ENCODE measurements around the gene U2AF1. TPM values are rescaled to one million over a fixed set of nuclear protein-coding genes. Genes with fewer than 3 reads are reported as not detected.
A peak's percentile ranks its signal among the peaks of the same experiment; 100 is the strongest.
"Not testable (repeated sequence)": the region's sequence is repeated elsewhere in the genome, so short reads cannot be mapped to it uniquely, and the experiment has no call there.

Gene U2AF1
- total RNA-seq, 1 experiment from 2014 or later: 94.1 TPM

DNA sequence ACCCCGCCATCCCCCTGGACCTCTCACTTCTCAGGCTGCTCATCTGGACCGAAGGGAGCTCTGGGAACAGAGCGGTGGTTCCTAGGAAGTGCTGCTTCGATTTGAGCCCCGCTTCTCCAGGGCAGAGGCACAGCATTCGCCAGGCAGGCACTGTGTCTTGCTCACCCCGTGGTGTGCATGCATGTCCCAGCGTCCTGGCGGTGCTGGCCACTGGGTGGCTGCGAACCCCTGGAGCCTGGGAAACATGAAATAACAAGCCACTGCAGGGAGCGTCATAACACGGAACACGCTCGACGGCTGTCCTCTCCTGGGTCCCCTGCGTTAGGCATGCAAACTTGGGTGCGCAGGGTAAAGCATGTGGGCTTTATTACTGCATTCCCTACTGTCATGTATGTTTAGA, 17.9 kb downstream of the U2AF1 start:
- DNase-seq (ENCODE audit: low spot score); in situ Hi-C loops (cut with HindIII; ENCODE audit: low sequenced_read_pairs): not testable (repeated sequence)

DNA sequence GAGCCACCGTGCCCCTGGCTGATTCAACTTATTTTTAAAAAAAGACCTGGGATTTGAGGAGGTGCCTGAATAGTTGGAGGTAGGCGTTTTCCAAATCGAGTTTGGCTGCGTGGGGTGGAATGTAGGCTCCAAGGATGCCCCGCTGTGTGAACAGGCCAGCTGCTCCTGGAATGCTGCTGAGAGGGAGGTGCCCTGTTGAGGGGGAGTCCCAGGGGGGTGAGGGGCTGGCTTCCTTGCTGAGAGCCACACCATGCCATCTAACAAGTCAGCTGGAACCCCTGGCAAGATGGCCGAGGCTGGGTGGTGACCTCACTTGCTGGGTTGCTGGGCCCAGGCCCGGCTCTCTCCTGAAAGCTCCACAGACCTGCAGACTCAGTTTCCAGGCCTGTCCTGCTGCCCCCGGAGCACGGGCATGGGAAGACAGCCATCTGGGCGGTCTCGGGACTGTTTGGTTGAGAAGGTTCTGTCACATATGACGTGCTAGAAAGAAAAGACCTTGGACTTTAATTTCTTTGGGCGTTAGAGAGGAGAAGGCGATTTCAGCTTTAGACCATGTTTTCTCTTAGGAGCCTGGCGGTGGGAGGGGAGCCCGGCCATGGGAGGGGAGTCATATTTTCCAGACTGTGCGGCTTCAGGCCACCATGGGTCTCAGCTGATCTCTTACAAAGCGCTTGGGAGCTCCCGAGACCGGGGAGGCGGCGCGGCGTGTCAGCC, 24.6 kb downstream of the U2AF1 start:
- in situ Hi-C loops (cut with HindIII; ENCODE audit: low sequenced_read_pairs); DNase-seq (ENCODE audit: low spot score): not testable (repeated sequence)

DNA sequence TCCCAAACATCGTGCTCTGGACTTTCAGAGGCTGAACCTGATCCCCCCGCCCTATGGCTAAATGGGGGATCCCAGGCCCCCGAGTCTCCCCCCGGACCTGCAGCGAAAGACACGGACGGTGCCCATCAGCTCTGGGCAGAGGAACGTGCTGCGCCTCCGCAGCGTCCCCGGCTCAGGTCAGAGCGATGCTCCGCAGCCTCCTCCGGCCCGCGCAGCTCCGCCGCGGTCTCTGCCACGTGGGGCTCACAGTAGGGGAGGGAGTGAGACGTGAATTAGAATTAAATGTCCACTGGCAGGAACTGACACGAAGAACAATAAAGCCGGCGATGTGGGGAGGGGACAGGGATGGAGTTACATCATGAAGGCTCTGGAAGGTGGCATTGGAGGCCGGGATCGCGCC, 30.7 kb downstream of the U2AF1 start:
- DNase-seq (ENCODE audit: low spot score); in situ Hi-C loops (cut with HindIII; ENCODE audit: low sequenced_read_pairs): not testable (repeated sequence)

DNA sequence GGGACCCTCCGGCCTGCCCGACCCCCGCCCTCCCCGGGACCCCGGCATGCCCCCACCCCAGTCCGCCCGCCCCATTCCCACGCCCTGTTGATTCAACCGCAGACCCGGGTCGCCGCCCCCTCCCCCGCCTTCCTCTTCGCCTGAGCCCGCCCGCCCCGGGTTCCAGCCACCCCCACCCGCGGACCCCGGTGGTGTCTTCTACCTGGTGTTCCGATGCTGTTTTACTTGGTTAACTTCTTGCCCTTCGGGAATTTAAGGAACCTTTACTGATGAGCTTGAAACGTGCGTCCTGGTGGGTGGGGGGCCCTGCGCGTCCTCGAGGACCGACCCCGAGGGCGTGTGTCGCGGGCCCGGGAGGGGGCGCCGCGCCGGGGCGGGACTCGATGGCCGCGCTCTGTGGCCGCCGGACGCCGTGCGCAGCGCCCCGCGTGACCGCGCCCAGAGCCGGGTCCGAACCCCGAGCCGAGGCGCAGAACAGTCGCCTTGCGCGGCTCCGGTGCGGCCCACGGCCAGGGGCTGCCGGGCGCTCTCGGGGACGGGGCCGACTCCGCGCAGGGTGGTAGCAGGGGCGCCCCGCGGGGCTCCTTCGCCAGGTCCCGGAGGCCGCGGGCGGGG, 31.2 kb downstream of the U2AF1 start:
- in situ Hi-C loops (cut with HindIII; ENCODE audit: low sequenced_read_pairs); DNase-seq (ENCODE audit: low spot score): not testable (repeated sequence)

DNA sequence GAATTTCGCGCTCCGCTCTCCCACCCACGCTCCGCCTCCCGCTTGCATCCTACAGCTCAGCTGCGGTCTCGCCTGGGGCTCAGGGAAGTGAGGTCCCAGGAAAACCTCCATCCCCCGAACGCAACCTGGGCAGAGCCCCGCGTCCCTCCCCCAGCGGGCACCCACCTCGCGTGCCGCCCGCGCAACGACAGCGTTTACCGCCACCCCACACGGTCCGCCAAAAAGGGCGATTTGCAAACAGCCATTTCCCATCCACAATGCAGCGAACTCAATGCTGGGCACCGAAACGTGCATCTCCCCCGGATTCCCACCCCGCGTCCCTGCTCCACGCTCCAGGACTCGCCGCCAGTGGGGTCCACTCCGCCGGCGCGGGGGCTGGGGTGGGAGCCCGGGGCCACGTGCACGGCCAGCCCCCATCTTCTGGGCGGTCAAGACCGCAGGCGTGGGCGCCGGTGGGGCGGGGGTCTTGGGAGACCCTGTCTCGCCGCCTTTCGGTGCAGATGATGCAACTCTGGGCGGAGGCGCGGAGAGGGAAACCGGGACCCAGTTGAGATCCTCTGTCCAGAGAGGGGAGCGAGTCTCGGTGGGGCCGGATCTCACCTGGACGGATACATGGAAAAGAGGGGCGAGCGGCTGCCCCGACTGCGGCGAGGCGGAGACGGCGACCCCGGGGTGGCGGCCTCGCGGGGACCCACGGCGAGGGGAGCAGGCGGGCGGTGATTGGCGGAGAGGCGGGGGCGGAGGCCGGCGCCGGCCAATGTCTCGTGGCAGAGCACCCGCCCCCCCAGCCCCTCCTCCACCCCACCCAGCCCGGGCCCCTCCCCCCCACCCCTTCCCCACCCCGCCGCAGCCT, 32.0 kb downstream of the U2AF1 start, which contains the start of gene CBS:
Gene CBS, minus strand, starts transcription at position 666 of the 853 bp plus-strand sequence. CDS start 3,642 bp downstream, outside the sequence.
- DNase-seq (ENCODE audit: low spot score); in situ Hi-C loops (cut with HindIII; ENCODE audit: low sequenced_read_pairs): not testable (repeated sequence)

DNA sequence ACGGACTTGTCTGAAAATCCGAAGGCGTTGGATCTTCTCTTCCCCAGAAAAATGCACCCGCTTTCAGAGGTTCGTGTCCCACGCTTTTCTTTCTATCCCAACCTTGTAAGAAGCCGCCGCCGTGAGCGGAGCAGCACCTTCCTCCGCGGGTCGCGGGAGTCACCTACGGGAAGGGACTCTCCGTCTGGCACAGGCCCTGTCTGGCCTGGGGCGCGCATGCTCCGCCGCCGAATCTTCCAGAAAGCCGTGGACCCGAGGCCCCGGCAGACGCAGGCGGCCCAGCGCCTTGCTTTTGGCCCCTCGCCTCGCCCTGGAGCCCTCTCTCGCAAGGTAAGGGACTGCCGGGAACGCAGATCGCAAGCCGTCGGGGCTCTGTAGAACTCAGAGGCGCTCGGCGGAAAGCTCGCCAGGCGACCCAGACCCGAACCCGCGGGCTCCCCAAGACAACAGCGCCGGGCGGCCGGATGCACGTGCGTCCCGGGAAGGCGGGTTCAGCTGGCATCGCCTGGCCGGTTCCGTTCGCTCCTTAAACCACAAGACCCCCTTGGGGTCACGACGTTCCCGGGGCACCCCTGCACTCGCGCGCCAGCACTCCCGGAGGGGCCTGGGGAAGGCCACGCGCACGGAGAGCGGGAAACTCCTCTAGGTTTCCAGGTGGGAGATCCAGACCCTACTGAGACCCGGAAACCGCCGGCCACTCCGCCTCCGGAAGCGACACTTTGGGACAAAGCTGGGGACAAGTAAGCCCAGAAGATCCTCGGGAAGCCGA, 32.8 kb downstream of the U2AF1 start:
- in situ Hi-C loops (cut with HindIII; ENCODE audit: low sequenced_read_pairs); DNase-seq (ENCODE audit: low spot score): not testable (repeated sequence)

DNA sequence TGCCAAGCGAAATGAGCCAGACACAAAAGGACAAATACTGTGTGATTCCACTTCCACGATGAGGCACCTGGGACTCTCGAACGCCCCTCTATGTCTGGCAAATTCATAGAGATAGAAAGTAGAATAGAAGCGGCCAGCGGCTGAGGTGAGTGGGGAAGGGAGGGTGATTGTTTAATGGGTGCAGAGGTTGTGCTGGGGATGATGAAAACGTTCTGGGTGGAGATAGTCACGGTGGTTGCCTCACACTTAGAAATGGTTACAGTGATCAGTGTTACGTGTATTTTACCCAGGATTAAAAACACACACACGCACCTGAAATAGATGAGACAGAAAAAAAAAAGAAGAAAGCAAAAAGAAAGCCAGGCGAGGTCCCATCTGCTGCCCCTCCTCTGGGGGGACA, 34.6 kb downstream of the U2AF1 start:
- DNase-seq (ENCODE audit: low spot score); in situ Hi-C loops (cut with HindIII; ENCODE audit: low sequenced_read_pairs): not testable (repeated sequence)

DNA sequence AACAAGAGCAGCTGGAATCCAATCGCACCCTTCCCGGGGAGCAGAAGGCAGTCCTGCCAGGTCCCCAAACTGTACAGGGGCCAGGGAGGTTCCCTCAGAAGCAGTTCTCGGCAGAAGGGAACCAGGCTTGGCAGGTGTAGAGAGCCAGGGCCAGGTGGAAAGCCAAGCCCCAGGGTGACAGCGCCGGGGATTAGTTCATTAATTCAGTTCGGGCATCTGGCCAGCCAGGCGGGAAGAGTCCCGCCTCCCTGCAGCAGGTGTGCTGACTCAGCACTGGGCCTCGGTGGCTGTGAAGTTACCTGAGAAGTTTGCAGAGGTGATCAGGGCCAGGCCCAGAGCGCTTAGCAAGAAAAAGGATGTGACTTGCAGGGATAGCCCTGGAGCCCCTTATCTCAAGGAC, 37.7 kb downstream of the U2AF1 start:
- DNase-seq (ENCODE audit: low spot score); in situ Hi-C loops (cut with HindIII; ENCODE audit: low sequenced_read_pairs): not testable (repeated sequence)

DNA sequence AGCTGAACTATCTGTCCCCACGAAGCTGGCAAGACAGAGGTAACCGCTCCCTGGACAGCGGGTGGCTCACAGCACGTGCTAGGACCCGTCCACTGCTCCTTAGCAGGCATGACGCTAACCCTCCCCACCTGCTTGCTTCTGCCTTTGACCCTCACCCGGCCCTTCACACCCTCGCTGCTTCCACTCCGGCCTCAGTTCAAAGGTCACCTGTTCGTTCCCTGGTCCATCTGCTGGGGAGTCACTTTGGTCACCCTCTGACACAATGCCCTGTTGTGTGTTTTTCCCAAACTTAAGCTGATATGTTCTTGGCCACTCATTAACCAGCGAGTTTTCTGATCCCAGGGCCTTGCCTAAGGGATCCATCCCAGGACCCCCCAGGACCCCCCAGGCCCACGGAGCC, 39.3 kb downstream of the U2AF1 start:
- DNase-seq (ENCODE audit: low spot score); in situ Hi-C loops (cut with HindIII; ENCODE audit: low sequenced_read_pairs): not testable (repeated sequence)

DNA sequence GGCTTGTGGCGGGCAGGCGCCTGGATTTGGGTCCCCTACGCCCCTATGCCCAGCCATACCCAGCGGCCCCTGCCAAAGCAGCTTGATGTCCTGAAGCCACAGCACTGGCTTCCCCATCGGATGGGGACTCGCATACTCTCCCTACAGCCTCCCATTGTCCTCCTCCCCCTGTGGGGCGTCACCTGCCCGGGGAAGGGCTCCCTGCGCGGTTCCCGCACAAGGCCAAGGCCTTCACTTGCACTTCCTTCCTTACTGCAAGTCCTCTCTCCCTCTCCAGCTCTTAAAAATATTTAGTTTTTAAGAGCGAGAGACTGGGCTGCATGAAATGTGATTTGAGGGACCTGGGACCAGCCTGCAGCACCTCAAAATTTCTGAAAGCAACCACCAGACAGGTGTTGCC, 40.7 kb downstream of the U2AF1 start:
- DNase-seq (ENCODE audit: low spot score); in situ Hi-C loops (cut with HindIII; ENCODE audit: low sequenced_read_pairs): not testable (repeated sequence)

DNA sequence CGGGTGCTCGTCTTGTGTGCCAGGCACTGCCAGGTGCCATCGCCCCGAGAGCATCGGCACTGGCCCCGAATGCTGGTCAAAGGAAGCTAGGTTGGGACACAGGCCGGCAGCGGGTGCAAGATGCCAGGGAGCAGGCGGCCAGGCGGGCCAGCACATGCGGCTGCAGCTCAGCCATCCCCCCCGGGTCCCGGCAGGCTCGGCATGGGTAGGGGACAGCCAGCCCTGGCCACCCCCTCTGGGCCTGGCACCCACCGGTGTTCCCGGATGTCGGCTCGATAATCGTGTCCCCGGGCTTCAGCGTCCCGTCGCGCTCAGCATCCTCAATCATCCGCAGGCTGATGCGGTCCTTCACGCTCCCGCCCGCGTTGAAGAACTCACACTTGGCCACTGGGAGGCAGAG, 41.4 kb downstream of the U2AF1 start:
- in situ Hi-C loops (cut with HindIII; ENCODE audit: low sequenced_read_pairs): not testable (repeated sequence)

DNA sequence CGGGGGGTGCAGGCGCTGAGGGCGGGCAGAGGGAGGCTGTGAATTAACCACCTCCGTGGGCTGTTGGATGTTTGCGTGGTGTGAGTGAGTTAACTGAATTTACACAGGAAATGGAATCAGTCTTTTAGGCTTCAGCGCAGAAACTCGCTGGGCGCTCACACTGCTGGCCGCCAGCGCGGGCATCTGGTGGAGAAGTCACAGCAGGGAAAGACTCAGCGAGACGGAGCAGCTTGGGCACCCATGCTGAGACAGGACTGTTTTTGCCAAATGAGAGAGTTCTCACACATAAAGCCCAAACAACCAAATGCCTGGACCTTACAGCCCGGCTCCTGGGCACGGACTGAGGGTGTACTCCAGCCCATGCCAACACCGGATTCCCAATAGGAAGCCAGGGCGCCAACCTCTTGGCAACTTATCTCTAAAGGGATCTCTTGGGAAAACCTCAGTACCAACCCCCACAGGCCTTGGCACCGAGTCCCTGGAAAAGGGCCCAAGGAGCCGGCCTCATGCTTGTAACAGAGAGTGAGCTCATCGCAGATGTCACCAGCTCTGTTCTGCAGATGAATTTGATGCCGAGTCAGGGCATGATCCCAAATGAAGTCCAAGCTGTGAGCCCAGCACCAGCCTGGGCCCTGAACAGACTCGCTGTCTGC, 43.0 kb downstream of the U2AF1 start:
- in situ Hi-C loops (cut with HindIII; ENCODE audit: low sequenced_read_pairs); DNase-seq (ENCODE audit: low spot score): not testable (repeated sequence)

More for the DNA sequence above, 41.4 kb downstream of the U2AF1 start:
- DNase-seq (ENCODE audit: low spot score): peak; percentile 0

DNA sequence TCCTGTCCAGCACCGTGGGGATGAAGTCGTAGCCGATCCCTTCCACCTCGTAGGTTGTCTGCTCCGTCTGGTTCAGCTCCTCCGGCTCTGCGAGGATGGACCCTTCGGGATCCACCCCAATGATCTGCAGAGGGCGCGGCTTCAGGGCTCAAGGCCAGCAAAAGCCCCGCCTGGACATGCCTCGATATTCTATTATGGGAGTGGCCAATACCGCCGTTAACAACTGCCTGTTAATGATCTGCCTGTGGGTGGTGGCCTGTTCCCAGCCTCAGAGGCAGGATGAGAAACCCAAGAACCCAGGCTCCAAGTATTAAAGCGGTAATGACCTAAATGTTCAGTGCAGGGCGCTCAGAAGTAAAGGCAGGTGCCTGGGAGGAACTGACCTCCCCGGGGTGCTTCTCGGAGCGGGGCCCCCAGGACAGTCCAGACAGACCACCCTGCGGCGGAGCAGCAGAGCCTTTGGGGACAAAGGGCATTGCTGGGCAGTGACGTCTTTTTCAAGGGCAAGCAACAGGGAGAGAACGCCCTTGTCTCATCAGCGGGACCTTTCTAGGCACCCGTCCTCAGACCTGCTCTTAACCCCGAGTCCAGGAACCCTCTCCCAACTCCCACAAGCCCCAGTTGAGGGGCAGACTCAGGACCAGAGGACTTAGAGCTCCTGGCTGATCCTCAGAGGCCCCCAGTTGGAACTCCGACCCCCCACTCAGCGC, 44.3 kb downstream of the U2AF1 start:
- in situ Hi-C loops (cut with HindIII; ENCODE audit: low sequenced_read_pairs); DNase-seq (ENCODE audit: low spot score): not testable (repeated sequence)

DNA sequence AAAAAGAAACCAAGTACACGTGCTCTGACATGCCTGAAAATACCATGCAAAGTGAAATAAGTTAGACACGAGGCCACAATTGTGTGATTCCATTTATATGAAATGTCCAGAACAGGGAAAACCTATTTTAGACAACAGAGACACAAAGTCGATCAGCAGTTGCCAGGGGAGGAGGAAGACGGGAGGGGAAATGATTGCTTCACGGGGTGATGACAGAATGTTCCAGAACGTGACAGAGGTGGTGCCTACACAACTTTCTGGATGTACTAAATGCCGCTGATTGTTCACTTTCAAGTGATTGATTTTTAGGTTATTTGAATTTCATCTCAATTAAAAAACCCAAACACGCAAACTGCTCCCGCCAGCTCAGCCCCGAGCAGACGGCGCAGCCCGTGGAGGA, 54.3 kb downstream of the U2AF1 start:
- in situ Hi-C loops (cut with HindIII; ENCODE audit: low sequenced_read_pairs); DNase-seq (ENCODE audit: low spot score): not testable (repeated sequence)

DNA sequence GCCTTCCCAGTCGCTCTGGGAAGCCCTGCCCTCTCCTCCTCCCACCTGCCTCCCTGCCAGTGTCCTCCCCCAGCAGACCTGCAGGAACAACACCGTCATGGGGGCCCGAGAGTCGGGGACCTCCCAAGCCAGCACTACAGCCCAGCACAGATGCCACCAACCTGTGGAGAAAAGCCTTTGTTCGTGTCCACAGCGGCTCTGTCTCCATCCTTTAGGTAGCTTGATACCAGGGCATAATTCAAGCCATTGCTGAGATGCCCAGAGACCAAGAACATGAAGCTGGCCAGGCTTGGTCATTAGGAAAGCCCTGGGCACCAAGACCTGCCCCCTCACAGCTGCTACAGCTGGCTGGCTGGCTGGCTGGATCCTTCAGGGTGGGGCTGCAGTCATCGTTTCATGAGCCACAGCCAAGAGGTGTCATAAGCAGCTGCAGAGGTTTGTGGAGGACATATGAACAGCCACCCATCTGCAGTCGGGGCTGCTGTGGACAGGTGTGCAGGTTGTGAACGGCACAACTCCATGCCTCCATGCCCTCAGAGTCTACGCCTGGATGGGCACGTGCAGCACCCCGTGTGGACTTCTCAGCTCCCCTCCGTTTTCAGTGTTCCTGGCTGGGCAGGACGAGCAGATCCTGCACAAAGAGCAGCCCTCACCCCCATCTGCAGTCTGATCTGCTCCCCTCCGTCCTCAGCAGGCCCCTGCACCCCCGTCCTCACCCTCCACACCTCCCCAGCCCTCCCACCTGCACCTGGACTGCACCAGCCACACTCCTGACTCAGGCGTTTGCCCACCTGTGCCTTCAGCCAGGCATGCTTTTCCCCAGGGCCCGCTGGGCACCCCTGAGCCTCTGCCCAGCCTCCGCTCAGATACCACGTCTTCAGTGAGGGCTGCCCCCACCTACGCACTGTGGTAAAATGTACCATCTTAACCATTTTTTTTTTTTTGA, 61.2 kb downstream of the U2AF1 start:
- in situ Hi-C loops (cut with HindIII; ENCODE audit: low sequenced_read_pairs): not testable (repeated sequence)

DNA sequence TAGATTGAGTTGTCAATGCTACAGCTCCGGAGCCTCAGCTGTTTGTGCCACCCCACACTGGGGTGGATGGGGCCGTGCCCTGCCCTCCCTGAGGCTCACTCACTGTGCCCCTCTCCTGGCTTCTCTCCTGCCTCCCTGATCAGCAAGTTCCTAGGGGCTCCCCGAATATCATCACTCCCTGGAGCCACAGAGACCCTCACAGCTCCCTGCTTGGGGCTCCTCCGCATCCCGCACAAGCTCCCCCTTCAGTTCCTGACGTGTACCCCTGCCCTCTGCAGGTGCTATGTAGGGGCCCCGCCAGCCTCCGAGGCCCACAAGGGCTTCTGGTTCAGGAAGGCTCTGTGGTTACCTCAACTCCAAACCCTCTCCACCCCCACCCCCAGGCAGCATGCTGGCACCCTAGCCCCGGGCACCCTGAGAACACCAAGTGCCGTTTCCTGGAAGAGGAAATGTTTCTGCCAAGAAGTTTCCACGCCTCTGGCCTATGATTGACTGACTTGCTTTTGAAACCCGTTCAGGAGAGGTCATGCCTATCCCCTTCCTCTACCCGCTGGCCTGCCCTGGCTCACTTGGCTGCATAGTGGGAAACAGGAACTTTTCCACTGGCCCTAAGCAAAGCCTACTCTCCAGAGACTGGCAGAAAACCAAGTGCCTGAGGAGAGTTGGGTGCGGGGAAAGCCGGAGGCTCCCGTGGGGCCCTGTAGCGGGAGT, 62.0 kb downstream of the U2AF1 start:
- DNase-seq (ENCODE audit: low spot score); in situ Hi-C loops (cut with HindIII; ENCODE audit: low sequenced_read_pairs): not testable (repeated sequence)

More for the DNA sequence above, 61.2 kb downstream of the U2AF1 start:
- not testable (repeated sequence) for DNase-seq (ENCODE audit: low spot score)
